Activated CD4-positive, CD25-positive, alpha-beta regulatory T cell treated with anti-CD3 and anti-CD28 coated beads, Interleukin-2, amount 50 U/mL, for 72 hours (primary cell): ENCODE measurements around the gene SUN1.
"Not testable (repeated sequence)": the region's sequence is repeated elsewhere in the genome, so short reads cannot be mapped to it uniquely, and the experiment has no call there.

Experiments used
- DNase-seq: peaks from one replicate; pipeline ENCODE4 v3.0.0; 2021

Gene SUN1

DNA sequence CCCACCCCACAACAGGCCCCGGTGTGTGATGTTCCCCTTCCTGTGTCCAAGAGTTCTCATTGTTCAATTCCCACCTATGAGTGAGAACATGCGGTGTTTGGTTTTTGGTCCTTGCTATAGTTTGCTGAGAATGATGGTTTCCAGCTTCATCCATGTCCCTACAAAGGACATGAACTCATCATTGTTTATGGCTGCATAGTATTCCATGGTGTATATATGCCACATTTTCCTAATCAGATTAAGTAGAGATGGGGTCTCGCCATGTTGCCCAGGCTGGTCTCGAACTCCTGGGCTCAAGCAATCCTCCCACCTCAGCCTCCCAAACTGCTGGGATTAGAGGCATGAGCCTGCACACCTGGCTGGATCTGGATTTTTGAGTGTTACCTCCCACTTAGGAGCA lies 28.5 kb upstream of the SUN1 start:
- not testable (repeated sequence) for DNase-seq

DNA sequence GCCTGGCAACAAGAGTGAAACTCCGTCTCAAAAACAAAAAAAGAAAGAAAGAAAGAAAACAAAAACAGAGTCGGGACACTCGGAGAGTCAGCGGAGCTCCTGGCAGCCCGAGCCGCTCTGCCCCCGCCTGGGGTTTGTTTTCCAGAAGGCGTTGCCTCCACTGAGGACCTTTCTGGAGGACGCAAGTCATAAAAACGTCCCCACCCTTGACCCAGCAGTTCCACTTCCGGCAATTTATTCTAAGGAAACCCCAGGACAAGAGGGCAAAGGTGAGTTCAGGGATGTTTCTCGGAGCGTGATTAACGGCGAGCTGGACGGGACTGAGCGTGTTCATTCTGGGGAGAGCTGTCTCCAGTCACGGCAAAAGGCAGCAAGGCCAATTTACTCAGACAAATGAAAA lies 27.0 kb upstream of the SUN1 start:
- DNase-seq = no peak

DNA sequence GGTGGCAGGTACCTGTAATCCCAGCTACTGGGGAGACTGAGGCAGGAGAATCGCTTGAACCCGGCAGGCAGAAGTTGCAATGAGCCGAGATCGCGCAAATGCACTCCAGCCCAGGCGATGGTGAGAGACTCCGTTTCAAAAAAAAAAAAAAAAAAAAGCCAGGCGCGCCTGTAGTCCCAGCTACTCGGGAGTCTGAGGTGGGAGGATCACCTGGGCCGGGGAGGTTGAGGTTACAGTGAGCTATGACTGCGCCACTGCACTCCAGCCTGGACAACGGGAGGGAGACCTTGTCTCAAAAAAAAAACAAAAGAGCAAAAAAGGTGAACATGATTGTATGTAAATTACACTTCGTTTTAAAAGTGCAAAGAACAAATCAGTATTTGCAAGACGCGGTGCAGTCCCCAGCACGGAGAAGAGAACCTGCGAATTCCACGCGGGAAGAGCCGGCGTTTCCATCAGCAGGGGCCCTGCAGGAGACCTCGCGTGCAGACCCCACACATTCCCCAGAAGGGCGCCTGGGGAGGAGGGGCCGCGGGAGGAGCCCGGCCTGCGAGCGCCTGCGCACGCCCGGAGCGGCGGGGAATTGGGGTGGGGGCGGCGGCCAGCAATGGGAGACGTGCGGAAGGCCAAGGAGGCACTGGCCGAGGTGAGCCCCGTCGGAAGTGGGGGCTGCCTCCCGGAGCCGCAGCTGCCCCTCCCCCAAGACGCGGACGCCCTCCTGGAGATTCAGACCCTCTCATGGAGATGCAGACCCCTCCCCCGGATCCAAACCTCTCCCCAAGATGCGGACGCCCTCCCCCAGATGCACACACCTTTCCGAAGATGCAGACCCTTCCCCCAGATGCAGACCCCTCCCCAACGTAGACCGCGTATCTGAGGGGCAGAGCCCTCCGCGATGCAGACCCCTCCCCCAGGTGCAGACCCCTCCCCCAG lies 16.7 kb upstream of the SUN1 start:
- DNase-seq = no peak

DNA sequence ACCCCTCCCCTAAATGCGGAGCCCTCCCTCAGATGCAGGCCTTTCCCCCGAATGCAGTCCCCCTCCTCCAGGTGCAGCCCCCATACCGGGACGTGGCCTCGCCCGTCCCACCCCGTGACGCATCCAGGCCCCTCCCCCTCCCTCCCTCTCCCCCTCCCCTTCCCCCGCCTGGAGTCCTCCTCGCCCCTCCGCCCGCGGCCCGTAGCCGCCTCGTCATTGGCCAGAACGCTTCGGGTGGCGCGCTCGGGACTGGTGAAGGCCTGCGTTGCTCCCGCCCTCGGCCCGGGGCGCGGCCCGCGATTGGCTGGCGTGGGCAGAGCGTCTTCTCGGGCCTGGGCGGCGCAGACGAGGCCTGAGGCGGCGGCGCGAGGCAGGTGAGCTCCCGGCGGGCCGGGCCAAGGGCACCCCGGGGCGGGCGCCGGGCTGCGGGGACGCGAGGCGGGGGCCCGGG lies 16.0 kb upstream of the SUN1 start:
- peak; percentile 97 for DNase-seq

DNA sequence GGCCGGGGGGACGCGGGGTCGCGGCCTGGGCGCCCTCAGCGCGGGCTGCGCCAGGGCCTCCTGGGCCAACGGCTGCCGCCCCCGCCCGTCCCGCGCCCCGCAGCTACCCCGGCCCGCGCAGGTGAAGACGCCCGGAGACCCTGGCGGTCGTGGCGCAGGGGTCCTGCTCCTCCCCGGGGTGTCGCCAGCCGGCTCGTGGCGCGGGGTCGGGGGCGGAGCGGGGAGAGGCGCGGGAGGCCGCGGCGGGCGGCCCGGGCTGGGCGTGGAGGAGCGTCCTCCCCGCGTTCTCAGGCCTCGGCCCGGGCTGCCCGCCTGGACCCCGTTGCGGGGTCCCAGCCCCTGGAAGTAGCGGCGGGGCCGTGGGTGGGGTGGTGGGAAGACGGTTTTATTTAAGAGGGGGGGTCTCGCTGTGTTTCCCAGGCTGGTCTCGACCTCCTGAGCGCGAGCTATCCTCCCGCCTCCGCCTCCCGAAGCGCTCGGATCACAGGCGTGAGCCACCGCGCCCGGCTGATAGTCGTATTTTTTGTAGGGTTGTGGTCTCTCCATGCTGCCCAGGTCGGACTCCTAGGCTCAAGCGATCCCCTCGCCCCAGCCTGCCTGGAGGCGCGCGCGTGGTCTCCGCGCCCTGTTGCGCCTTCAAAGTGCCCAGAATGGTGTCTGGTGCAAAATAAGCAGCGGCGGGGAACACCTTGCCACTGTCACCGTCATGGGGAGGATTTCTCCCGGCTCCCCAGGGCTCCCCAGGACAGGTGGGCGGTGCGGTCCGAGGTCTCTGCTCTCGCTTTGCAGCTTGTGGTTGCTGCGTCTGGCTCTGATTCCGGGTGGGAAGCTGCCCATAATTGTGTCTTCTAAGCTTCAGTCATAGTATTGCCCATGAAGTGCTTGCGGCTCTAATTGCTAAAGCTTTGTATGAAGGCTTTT lies 15.3 kb upstream of the SUN1 start:
- DNase-seq = peak; percentile 53

DNA sequence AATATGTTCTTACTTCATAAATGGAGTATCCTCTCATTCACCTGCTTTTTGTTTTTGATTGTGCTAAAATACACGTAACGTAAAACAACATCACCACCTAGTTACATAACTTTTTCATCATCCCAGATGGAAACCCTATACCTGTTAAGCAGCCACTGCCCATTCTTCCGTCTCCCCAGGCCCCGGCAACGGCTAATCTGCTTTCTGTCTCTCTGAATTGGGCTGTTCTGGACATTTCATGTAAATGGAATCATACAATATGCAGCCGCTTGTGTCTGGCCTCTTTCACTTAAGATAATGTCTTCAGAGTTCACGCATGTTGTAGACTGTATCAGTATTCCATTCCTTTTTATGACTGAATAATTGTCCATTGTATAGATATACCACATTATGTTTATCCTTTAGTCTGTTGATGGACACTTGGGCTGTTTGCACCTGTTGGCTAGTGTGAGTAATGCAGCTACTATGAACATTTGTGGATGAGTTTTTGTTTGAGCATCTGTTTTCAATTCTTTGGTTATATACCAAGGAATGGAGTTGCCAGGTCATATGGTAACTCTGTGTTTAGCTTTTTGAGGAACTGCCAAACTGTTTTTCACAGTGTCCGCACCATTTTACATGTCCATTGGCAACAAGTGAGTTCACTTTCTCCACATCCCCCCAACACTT lies 14.1 kb upstream of the SUN1 start:
- no peak for DNase-seq

DNA sequence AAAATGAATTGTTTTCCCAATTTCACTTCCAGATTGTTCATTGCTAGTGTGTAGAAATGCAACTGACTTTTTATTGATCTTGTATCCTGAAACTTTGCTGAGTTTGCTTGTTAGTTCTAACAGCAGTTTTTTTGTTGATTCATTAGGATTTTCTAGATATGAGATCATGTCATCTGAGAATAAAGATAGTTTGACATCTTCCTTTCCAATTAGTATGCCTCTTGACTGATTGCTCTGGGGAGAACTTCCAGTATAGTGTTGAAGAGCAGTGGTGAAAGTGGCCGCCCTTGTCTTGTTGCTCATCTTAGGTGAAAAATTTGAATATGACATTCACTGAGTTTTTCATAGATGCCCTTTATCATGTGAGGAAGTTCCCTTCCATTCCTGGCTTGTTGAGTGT lies 11.9 kb upstream of the SUN1 start:
- no peak for DNase-seq

DNA sequence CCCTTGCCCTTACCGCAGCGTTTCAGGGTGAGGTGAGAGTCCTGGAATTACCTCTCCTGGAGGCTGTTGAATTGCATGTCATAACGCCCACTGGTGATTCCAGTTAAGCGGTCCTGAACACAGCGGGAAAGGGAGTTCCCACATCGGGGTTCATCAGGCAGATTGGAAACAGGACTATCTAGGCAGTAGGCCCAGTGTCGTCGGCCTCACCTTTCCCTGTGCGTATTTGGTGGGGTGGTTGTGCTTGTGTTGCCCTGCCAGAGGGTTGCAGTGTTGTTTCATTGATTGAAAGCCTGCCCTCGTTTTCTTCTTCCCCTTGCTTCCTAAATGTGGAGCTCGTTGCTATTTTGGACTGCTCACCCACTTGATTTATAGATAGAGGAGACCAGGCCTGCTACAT lies 10.6 kb upstream of the SUN1 start:
- no peak for DNase-seq

DNA sequence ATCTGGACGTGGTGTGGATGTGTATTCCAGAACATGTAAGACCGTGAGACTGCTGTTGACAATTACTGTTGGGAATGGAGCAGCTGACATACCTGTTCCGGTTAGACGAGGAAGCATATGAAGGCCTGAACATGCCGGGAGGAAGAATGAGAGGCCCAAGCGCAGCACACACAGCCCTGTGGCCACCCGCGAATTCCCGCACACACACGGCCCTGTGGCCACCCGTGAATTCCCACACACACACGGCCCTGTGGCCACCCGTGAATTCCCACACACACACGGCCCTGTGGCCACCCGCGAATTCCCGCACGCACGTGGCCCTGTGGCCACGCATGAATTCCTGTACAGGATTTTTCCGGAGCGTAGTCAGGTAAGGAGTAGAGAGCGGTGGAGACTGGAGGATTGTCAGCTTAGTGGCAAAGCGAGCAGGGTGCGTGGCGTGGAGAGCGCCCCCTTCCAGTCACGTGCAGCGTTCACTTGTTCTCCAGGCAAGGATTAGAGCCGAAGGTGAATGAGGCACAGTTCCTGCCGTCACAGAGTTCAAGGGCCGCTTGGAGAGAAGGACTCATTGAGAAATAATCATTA lies 9.5 kb upstream of the SUN1 start:
- DNase-seq = no peak

DNA sequence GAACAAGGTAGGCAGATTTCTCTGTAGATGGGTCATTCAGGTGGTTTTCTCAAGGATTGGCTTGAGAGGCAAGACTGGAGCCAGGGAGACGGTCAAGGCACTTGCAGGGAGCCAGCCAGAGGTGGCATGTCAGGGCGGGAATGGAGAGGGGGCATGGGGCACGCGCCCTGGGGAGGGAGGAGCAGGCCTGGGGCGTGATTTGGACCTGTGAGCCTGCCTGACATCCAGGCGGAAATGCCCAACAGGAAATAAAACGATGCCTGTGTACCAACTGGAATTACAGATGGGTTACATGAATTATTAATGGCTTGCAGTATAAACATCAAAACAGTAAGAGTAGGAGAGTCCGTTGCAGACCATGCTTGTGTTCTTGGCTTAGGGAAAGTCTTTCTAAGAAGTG lies 8.6 kb upstream of the SUN1 start:
- DNase-seq = no peak

DNA sequence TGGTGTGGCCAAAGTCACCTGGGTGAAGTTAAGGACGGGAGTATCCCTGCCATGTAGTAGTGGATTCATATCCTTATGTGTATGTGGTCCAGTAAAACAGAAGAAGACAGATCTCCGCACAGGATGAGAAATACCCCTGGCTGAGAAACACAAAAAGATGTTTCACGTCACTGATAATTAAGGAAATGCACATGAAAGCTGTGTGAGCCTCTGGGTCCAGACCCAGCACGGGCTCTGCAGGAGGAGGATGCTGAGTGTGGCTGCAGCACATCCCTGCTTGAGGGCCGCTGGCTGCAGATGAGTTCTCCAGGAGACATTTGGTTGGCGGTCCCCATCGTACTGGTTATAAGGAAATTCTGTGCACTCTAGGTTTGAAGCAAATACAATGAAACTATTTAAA lies 8.2 kb upstream of the SUN1 start:
- DNase-seq = no peak

DNA sequence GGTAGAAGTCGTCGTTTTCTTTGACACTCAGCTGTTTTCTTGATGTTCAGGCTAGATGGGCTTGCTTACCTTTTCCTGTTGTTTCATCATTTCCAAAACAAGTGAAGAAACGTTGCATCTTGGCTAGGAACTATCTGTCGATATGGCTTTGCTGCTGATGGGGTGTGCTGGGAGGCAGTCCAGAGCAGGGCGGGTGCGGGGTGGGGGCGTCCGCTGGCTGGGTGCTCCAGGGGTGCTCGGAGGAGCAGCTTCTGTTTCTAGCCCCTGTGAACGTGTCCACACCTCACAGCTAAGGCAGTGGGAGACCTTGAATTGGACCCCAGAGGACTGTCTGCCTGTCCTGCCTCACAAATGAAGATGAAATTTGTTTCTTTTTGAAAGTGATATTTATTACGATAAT lies 7.6 kb upstream of the SUN1 start:
- no peak for DNase-seq

DNA sequence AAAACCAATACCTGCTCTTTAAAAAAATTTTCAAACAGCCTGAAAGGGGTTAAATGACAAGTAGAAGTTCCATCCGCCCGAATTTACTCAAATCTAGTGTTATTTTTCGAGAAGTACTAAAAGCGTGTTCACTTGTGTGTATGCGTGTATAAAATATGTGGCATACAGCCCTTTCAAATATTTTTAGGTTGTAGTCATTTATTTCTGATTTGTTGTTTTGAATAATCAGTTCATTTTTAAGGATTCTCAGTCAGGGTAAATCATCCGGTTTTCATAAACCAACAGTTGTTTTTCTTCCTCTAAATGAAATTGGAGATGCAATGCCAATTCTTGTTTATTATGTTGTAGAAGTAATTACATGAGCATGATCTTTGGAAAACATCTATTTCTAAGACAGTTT lies 6.9 kb upstream of the SUN1 start:
- no peak for DNase-seq

DNA sequence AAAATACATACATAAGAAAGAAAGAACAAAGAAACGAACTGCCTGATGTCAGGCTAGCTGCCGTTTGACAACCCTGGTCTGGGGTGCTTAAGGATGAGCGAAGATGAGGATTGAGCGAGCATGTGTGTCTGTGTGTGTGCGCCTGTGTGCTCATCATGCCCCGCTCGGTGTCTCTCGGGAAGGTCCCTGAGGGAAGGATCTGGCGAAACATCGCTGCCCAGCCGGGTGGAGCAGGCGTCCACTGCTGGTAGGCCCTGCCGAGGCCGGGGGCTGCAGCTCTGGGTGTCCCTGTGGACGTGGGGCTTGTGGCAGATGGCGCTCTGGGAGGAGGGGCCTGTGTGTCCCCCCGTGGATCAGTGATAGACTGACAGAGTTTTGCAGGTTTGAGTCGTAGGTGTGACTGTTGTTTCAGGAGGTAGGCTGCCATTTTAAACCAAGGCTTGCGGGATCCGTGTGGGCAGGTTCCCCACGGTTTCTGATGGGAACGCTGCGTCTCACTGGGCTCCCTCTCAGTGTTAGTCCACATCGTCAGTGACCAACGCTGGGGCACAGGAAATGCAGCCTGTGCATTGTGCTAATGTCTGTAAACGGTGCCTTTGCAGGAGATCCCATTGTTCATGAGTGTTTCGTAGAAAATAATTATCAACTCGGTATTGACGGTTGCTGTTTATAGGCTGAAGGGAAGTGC lies 5.9 kb upstream of the SUN1 start:
- DNase-seq = no peak

DNA sequence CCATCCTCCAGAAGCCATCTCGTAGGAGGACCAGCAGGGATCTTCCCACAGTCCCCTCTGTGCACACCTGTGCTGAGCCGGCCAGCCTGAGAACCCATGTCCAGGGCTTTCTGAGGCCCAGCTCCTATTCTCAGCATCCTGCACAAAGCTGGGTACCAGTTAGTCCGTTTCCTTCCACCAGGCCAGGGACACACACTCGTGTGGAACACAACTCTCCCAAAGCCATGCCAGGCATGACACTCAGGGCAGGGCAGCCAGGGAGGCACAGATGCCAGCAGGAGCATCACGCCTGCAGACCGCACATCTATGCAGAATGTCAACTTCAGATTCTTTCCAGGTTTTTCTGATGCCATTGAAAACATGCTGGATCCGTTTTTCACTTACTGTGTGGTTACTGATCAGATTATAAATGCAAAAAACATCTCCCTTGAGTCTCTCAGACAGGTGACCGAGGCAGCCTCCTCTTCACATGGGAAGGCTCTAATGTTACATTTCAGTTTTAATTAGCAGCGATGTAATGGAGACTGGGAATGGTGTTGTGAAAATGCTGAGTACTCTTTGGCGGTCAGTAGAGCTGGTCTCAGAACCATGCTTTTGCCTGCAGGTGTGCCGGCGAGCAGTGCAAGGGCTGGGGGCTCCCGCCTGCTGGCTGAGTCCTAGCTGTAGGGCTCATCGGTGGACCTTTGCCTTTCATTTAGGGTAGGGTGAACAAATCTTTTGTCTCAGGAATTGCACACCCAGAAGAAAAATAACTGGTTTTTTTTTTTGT lies 3.3 kb upstream of the SUN1 start:
- DNase-seq = no peak

DNA sequence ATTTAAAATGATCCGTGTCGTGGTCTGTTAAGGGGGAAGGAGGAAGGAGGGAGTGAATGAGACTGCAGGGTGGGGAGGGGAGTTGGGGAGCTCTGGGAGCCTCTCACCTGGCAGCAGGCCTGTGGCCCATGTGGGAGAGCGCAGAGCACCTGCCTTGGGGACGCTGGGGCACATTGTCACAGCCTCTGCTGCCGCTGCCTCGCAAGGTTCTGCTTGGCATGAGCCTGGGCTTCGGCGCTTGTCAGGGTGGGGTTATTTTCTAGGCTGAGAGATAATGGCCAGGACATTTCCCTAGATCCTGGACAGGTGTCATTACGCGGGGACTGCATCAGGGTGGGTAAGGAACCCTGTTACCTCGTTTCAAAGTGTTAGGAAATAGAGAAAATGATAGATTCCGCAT lies 2.2 kb upstream of the SUN1 start:
- no peak for DNase-seq

DNA sequence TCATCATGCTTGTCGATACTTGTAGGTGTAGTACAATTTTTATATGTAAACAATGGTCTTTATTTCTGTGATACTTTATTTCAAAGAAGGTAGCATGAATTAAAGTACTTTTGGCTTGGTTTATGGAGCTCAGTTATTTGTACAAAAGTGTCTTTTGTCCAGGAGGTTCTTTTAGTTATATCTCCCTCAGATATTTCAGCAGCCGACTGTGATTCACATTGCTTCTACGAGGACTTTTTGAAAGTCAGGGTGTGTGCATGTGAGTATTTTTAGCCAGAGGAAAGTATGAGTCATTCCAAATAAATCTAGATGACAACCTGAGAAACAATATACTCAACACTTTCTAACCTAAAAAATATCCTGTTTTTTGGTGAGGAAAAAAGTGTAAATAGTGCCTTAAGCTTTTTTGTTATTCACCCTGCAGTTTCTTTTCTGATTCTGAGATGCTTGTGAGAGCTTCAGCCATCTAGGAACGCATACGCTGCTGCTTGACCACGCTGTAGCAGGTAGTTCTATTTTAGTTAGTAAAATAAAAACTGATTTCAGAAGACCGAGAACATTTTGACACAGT lies 595 bp upstream of the SUN1 start:
- DNase-seq = no peak

DNA sequence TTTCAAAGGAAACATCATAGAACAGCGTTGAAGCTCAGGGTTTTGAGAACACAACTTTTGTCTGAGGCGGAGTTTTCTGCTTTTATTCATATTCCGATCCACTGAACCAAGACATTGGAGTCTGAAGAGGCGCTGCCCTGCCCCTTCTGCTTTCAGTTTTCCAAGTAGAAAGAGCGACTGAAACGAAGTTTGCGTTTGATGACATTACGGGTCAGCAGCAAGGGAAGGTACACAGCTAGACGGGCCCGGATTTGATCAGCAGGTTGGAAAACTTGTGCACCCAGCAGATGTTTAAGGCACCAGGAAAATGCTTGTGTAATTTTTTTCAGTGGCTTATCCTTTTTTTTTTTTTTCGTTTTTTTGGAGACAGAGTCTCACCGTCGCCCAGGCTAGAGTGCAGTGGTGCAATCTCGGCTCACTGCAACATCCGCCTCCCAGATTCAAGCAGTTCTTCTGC lies 720 bp downstream of the SUN1 start:
- no peak for DNase-seq

DNA sequence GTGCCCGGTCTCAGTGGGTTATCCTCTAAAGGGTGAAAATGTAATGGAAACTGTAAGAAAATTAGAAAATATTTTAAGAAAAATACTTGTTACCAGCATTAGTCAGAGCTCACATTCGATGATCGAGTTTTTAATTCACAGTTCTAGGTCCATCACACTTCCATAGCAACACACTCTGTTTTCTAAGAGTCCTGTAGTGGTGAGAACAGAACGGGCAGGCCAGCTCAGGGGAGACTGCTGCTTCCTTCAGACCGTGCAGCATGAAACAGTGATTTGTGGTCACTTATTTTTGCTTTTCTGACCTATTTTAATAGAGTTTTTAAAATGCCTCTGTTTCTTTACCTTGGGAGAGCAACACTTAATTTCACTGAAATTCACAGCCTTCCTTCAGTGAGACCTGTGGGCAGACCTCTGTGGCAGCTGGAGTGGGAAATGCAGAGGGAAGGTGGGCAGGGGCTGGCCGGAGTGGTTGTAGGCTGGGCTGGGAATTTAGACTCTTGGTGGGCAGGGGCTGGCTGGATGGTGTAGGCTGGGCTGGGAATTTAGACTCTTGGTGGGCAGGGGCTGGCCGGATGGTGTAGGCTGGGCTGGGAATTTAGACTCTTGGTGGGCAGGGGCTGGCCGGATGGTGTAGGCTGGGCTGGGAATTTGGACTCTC lies 1.5 kb downstream of the SUN1 start:
- no peak for DNase-seq

DNA sequence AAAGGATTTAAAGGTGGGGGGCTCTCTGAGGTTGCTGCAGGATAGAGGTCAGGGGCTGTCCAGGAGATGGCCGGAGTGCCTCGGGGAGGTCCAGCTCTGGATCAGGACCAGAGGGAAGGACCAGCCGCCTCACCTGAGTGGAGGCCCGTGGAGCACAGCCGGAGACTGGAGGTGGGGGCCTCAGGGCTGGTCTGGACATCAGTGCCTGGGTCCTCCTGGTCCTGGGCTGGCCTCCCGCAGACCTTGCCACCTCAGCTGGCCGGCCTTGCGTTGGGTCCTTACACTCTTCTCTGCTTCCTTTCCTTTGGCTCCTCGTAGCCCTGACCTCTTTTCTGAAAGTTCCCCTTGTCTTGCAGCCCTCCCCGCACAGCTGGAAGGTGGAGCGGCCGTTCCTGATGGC lies 2.0 kb downstream of the SUN1 start:
- no peak for DNase-seq

DNA sequence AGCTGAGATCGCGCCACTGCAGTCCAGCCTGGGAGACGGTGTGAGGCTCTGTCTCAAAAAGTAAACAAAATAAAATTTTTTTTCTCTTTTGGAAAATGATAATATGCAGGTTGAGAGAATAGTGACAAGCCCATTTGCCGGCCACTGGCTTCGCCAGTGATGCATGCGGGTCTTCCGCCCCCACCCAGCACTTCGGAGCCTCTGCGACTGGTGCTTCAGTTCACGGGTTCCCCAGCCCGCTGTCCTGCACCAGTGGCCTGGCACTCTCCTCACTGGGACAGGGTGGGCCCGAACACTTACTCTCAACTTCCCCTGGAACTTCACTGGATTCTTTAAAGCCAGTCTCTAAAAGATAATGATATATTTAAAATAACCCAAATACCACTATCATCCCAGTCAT lies 2.7 kb downstream of the SUN1 start:
- DNase-seq = no peak
